Loucy (cell line): ENCODE measurements around the gene PRM1.

ENCODE experiments used
- H2AFZ ChIP-seq: fragments of 200-600 bp; sonication (generic); 2 replicates; pipeline ENCODE4 v1.6.0; 2016; ENCODE audit warnings: antibody characterized with exemption, mild to moderate bottlenecking, low read length, moderate library complexity
- H3F3A ChIP-seq: fragments of 200-600 bp; 2 replicates; pipeline ENCODE4 v1.6.0; 2016; ENCODE audit warnings: antibody characterized with exemption, low read depth, mild to moderate bottlenecking
- H3K27me3 ChIP-seq: fragments of 200-600 bp; sonication (generic); 2 replicates; pipeline ENCODE4 v1.6.1; 2014; ENCODE audit warnings: low read length, mild to moderate bottlenecking; ENCODE audit not compliant: insufficient read depth, poor library complexity, severe bottlenecking
- H3K36me3 ChIP-seq: fragments of 200-600 bp; sonication (generic); 2 replicates; pipeline ENCODE4 v1.6.1; 2016; ENCODE audit warnings: low read length; ENCODE audit not compliant: insufficient read depth
- H3K4me1 ChIP-seq: fragments of 200-600 bp; sonication (generic); 2 replicates; pipeline ENCODE4 v1.5.1; 2014; ENCODE audit warnings: low read length, mild to moderate bottlenecking; ENCODE audit not compliant: insufficient read depth, poor library complexity, severe bottlenecking
- H3K4me2 ChIP-seq: fragments of 200-600 bp; sonication (generic); 2 replicates; pipeline ENCODE4 v1.6.0; 2014; ENCODE audit warnings: antibody characterized with exemption, low read length, low read depth, mild to moderate bottlenecking; ENCODE audit not compliant: poor library complexity, severe bottlenecking
- H3K4me3 ChIP-seq: fragments of 200-600 bp; sonication (generic); 2 replicates; pipeline ENCODE4 v1.5.1; 2014; ENCODE audit warnings: low read length, mild to moderate bottlenecking, mixed read lengths; ENCODE audit not compliant: poor library complexity, severe bottlenecking
- H3K79me2 ChIP-seq: fragments of 200-600 bp; sonication (generic); 2 replicates; pipeline ENCODE4 v1.6.1; 2014; ENCODE audit warnings: low read length; ENCODE audit not compliant: insufficient read depth
- H3K9ac ChIP-seq: fragments of 200-600 bp; sonication (generic); 2 replicates; pipeline ENCODE4 v1.6.0; 2014; ENCODE audit warnings: mild to moderate bottlenecking, low read depth, low read length, moderate library complexity; ENCODE audit not compliant: poor library complexity, severe bottlenecking
- H3K9me2 ChIP-seq: fragments of 200-600 bp; sonication (generic); replicated peaks from 2 replicates; pipeline ENCODE4 v1.6.1; 2016; ENCODE audit warnings: low read depth, low read length, mixed read lengths
- H3K9me3 ChIP-seq: fragments of 200-600 bp; sonication (generic); 2 replicates; pipeline ENCODE4 v1.6.1; 2014; ENCODE audit warnings: mild to moderate bottlenecking, antibody characterized with exemption, low read length, low read depth; ENCODE audit not compliant: insufficient read depth
- H4K20me1 ChIP-seq: fragments of 200-600 bp; sonication (generic); 2 replicates; pipeline ENCODE4 v1.6.0; 2014; ENCODE audit warnings: antibody characterized with exemption, low read length, mild to moderate bottlenecking; ENCODE audit not compliant: insufficient read depth, poor library complexity, severe bottlenecking
- CTCF ChIP-seq: fragments of 200-600 bp; sonication (generic); conservative IDR thresholded peaks from 2 replicates; pipeline ENCODE4 v1.5.1; 2014; ENCODE audit warnings: mild to moderate bottlenecking, antibody characterized with exemption, low read length
- EZH2phosphoT487 ChIP-seq: fragments of 200-600 bp; IDR thresholded peaks from 2 replicates; pipeline ENCODE4 v1.6.1; 2018; ENCODE audit warnings: antibody characterized with exemption, mild to moderate bottlenecking, moderate library complexity, borderline replicate concordance

Gene PRM1

GRCh38 chr16:11277607-11278337 lies 3.4 kb downstream of the PRM1 start:
- no peaks in the 10 kb centered on the region for H3K27me3 ChIP-seq

GRCh38 chr16:11276896-11277593 lies 4.1 kb downstream of the PRM1 start:
- Histone ChIP-seq H2AFZ (no peak overlapping the region), H3K4me1 (no peaks in the 10 kb centered on the region), H3F3A (no peaks in the 10 kb centered on the region), H3K9me3 (no peaks in the 10 kb centered on the region), H4K20me1 (no peaks in the 10 kb centered on the region), H3K9me2 (no peaks in the 10 kb centered on the region), H3K4me2 (no peak overlapping the region), H3K9ac (no peak overlapping the region), H3K27me3 (no peaks in the 10 kb centered on the region), H3K4me3 (no peak overlapping the region), H3K79me2 (no peaks in the 10 kb centered on the region), H3K36me3 (no peaks in the 10 kb centered on the region)
- TF ChIP-seq CTCF, result no peak
- TF ChIP-seq EZH2phosphoT487, result no peak

More at GRCh38 chr16:11277607-11278337, 3.4 kb downstream of the PRM1 start:
- Histone ChIP-seq H4K20me1 (no peaks in the 10 kb centered on the region), H3K4me1 (no peaks in the 10 kb centered on the region), H3K79me2 (no peaks in the 10 kb centered on the region), H3K4me3 (no peak overlapping the region), H3K4me2 (no peak overlapping the region), H3F3A (no peaks in the 10 kb centered on the region), H2AFZ (no peak overlapping the region), H3K9me2 (no peaks in the 10 kb centered on the region), H3K9ac (no peak overlapping the region), H3K9me3 (no peaks in the 10 kb centered on the region), H3K36me3 (no peaks in the 10 kb centered on the region)
- TF ChIP-seq CTCF, result no peak

- no peaks in the 10 kb centered on the region for H3K36me3 ChIP-seq
- no peaks in the 10 kb centered on the region for H4K20me1 ChIP-seq
- H3K4me3 ChIP-seq, result no peak within 1 kb of the TSS
- H3K4me2 ChIP-seq, result no peak within 1 kb of the TSS
- H3K27me3 ChIP-seq, result no peaks in the 10 kb centered on the region
- H3K4me1 ChIP-seq, result no peaks in the 10 kb centered on the region
- no peaks in the 10 kb centered on the region for H3K9me3 ChIP-seq
- H3F3A ChIP-seq, result no peaks in the 10 kb centered on the region
- H3K79me2 ChIP-seq, result no peaks in the 10 kb centered on the region
- H3K9ac ChIP-seq, result no peak within 1 kb of the TSS
- no peaks in the 10 kb centered on the region for H3K9me2 ChIP-seq
- no peak within 1 kb of the TSS for H2AFZ ChIP-seq
- no peak for TF ChIP-seq EZH2phosphoT487
These were observed 4.8 kb downstream of the PRM1 start, which contains the start of gene PRM2 for GRCh38 chr16:11276143-11276895. Gene PRM2, minus strand, starts transcription at chr16:11276480. Its CDS starts 110 bp downstream, at chr16:11276370.
